Activated T-cell treated with anti-CD3 and anti-CD28 coated beads, Interleukin-2, amount 50 U/mL, for 24 hours (primary cell): Measurements from ENCODE around the gene CARMIL1.
A peak's percentile ranks its signal among the peaks of the same experiment; 100 is the strongest.
"Not testable (repeated sequence)": the region's sequence is repeated elsewhere in the genome, so short reads cannot be mapped to it uniquely, and the experiment has no call there.

Experiments
- DNase-seq: peaks from one replicate; pipeline ENCODE4 v3.0.0-alpha.2; 2020
- H3K27ac Mint-ChIP-seq: 2 replicates; pipeline ENCODE4 v1.8.0; 2020; ENCODE audit warnings: mild to moderate bottlenecking, mixed read lengths
- H3K27me3 Mint-ChIP-seq: 2 replicates; pipeline ENCODE4 v1.8.0; 2020; ENCODE audit warnings: mixed read lengths
- H3K36me3 Mint-ChIP-seq: 2 replicates; pipeline ENCODE4 v1.8.0; 2020; ENCODE audit warnings: low read depth, mixed read lengths
- H3K4me1 Mint-ChIP-seq: 2 replicates; pipeline ENCODE4 v1.8.0; 2020; ENCODE audit warnings: low read depth, mixed read lengths
- H3K4me3 Mint-ChIP-seq: 2 replicates; pipeline ENCODE4 v1.8.0; 2020; ENCODE audit warnings: mild to moderate bottlenecking, moderate library complexity, mixed read lengths
- H3K9me3 Mint-ChIP-seq: 2 replicates; pipeline ENCODE4 v1.8.0; 2020; ENCODE audit warnings: mixed read lengths

The CARMIL1 gene

DNA sequence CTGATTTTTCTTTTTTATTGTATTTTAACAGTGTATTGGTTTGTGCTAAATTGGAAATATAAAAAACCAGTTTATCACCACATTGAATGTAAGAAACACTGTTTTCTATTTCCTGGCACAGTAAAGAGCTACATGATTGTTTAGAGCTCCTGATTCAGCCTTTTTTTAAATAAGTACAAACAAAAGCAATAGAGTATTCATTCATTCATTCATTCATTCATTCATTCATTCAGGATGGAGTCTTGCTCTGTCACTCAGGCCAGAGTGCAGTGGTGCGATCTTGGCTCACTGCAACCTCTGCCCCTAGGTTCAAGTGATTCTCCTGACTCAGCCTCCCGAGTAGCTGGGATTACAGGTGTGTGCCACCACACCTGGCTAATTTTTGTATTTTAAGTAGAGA is 276.0 kb downstream of the CARMIL1 start:
- no peak for DNase-seq
- Mint-ChIP-seq H3K27ac (no peak overlapping the region), H3K27me3 (no peaks in the 10 kb centered on the region), H3K36me3 (no peaks in the 10 kb centered on the region), H3K4me1 (peaks cover 3% of the 10 kb centered on the region), H3K9me3 (no peaks in the 10 kb centered on the region), H3K4me3 (no peak overlapping the region)

GRCh38 chr6:25556516-25556915 is 277.3 kb downstream of the CARMIL1 start:
- peak; percentile 80 for DNase-seq
- Mint-ChIP-seq H3K4me3 (no peak overlapping the region), H3K9me3 (no peaks in the 10 kb centered on the region), H3K27ac (no peak overlapping the region), H3K36me3 (no peaks in the 10 kb centered on the region), H3K27me3 (no peaks in the 10 kb centered on the region), H3K4me1 (peaks cover 3% of the 10 kb centered on the region)

GRCh38 chr6:25558155-25558817 is 279.1 kb downstream of the CARMIL1 start:
- Mint-ChIP-seq H3K4me1 (peaks cover 3% of the 10 kb centered on the region), H3K4me3 (no peak overlapping the region), H3K9me3 (no peaks in the 10 kb centered on the region), H3K27ac (no peak overlapping the region), H3K27me3 (no peaks in the 10 kb centered on the region), H3K36me3 (no peaks in the 10 kb centered on the region)
- DNase-seq = no peak

DNA sequence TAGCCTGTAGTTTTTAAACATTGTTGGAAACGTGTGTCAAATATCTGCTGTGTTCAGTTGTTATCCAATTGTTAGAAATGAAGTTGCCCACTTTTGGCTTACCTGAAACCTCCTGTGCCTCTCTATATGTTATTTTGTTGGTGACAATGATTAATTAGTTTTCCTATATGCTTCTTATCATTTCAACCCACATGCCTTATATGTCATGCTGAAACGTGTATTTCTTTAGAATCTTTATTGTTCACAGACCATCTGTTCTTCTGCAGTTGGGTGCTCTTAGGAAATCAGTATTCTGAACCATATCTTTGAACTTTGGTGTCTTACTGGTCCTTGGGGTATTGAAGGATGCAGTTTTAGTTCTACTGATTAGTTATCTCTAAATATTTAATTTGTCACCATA is 281.7 kb downstream of the CARMIL1 start:
- no peaks in the 10 kb centered on the region for H3K9me3 Mint-ChIP-seq
- H3K36me3 Mint-ChIP-seq = no peaks in the 10 kb centered on the region
- no peaks in the 10 kb centered on the region for H3K27me3 Mint-ChIP-seq
- no peak overlapping the region for H3K27ac Mint-ChIP-seq
- no peak overlapping the region for H3K4me3 Mint-ChIP-seq
- DNase-seq = no peak
- peaks cover 3% of the 10 kb centered on the region for H3K4me1 Mint-ChIP-seq

DNA sequence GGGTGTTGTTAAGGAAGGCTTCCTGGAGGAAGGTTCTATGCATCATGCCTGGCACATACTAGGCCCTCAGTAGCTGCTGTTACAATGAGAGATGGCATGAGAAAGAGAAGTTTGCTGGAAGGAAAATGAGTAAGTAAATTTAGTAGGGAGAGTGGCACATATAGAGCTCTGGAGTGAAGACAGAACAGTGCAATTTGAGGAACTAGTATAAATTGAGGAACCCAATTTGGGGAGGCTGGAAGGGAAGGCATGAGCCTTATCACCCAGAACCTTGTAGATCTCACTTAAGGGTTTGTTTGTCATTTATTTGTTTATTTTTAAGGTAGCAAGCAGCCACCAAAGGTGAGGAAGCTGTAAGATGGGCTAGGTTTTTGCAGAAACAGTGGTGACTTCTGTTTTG is 285.8 kb downstream of the CARMIL1 start:
- Mint-ChIP-seq H3K4me1 (no peaks in the 10 kb centered on the region), H3K4me3 (no peak overlapping the region), H3K27ac (no peak overlapping the region), H3K27me3 (no peaks in the 10 kb centered on the region), H3K9me3 (no peaks in the 10 kb centered on the region), H3K36me3 (no peaks in the 10 kb centered on the region)
- no peak for DNase-seq

DNA sequence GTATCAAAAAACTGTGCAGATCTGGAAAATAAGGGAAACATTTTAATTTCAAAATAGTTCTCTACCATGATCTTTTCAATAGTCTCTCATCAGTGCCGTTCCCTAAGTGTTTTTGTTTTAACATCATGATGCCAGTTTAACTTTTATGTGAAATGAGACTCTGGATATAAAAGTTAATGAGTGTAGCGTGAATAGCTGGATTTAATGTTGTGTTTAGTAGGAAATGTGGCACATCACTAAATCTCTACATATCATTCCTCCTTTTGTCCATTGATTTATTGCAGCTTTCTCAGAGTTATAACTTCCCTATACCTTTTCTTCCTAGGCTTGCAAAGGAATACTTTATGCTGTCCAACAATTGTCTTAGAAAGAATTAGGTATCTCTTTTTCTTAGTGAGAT is 291.4 kb downstream of the CARMIL1 start:
- Mint-ChIP-seq H3K36me3 (no peaks in the 10 kb centered on the region), H3K27me3 (no peaks in the 10 kb centered on the region), H3K9me3 (no peaks in the 10 kb centered on the region), H3K27ac (no peak overlapping the region), H3K4me1 (no peaks in the 10 kb centered on the region), H3K4me3 (no peak overlapping the region)
- DNase-seq = no peak

- Mint-ChIP-seq H3K9me3 (no peaks in the 10 kb centered on the region), H3K4me3 (no peak overlapping the region), H3K36me3 (peaks cover under 1% of the 10 kb centered on the region), H3K27me3 (no peaks in the 10 kb centered on the region), H3K4me1 (peaks cover 12% of the 10 kb centered on the region), H3K27ac (no peak overlapping the region)
- DNase-seq = no peak
Observed at GRCh38 chr6:25576919-25577318, 297.7 kb downstream of the CARMIL1 start.

- no peak overlapping the region for H3K4me3 Mint-ChIP-seq
- DNase-seq = no peak
- peaks cover 12% of the 10 kb centered on the region for H3K4me1 Mint-ChIP-seq
- H3K9me3 Mint-ChIP-seq = no peaks in the 10 kb centered on the region
- peaks cover 3% of the 10 kb centered on the region for H3K36me3 Mint-ChIP-seq
- no peaks in the 10 kb centered on the region for H3K27me3 Mint-ChIP-seq
- H3K27ac Mint-ChIP-seq = no peak overlapping the region
Observed at GRCh38 chr6:25578538-25578937, 299.4 kb downstream of the CARMIL1 start.

GRCh38 chr6:25579391-25579883 is 300.3 kb downstream of the CARMIL1 start:
- Mint-ChIP-seq H3K9me3 (no peaks in the 10 kb centered on the region), H3K27ac (no peak overlapping the region), H3K4me1 (peaks cover 12% of the 10 kb centered on the region), H3K4me3 (no peak overlapping the region), H3K36me3 (peaks cover 3% of the 10 kb centered on the region), H3K27me3 (no peaks in the 10 kb centered on the region)
- DNase-seq = no peak

- H3K27ac Mint-ChIP-seq = peak overlapping the region; percentile 32
- peaks cover 3% of the 10 kb centered on the region for H3K36me3 Mint-ChIP-seq
Observed at GRCh38 chr6:25579902-25580495, 300.8 kb downstream of the CARMIL1 start.

DNA sequence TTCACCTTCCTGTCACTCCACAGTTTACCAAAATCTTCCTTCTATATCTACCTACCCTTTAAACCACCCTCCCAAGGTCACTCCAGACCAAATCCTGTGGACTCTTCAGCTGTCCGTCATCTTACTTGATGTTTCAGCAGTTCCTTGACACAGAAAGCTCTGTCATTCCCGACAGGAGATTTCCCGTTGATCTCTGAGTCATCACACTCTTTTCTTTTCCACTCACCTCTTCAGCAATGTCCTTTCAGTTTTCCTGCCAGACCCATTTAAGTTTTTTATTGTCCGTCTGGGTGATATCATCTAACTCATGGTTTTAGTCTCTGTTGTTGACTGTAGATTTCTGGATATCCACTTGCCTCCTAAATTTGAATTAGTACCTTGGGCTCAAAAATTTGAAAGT is 302.9 kb downstream of the CARMIL1 start:
- Mint-ChIP-seq H3K4me1 (peaks cover 12% of the 10 kb centered on the region), H3K4me3 (no peak overlapping the region), H3K36me3 (peaks cover 3% of the 10 kb centered on the region), H3K27ac (no peak overlapping the region), H3K27me3 (no peaks in the 10 kb centered on the region), H3K9me3 (no peaks in the 10 kb centered on the region)
- DNase-seq = no peak

More at GRCh38 chr6:25579902-25580495, 300.8 kb downstream of the CARMIL1 start:
- Mint-ChIP-seq H3K27me3 (no peaks in the 10 kb centered on the region), H3K4me1 (peaks cover 12% of the 10 kb centered on the region), H3K9me3 (no peaks in the 10 kb centered on the region), H3K4me3 (no peak overlapping the region)
- no peak for DNase-seq

GRCh38 chr6:25583099-25583498 is 303.9 kb downstream of the CARMIL1 start:
- DNase-seq = no peak
- no peaks in the 10 kb centered on the region for H3K27me3 Mint-ChIP-seq
- H3K4me3 Mint-ChIP-seq = no peak overlapping the region
- H3K36me3 Mint-ChIP-seq = peaks cover 3% of the 10 kb centered on the region
- peaks cover 12% of the 10 kb centered on the region for H3K4me1 Mint-ChIP-seq
- H3K27ac Mint-ChIP-seq = no peak overlapping the region
- no peaks in the 10 kb centered on the region for H3K9me3 Mint-ChIP-seq

DNA sequence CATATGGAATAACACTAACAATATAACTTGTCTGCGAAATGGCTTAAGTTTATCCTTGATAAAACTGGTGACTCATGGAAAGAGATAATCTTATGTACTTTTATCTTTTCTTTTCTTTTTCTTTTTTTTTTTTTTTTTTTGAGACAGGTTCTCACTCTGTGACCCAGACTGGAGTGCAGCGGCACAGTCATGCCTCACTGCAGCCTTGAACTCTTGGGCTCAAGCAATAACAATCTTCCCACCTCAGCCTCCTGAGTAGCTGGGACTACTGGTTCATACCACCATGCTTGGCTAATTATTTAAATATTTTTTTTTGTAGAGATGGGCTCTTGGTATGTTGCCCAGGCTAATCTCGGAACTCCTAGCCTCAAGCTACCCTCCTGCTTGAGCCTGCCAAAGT is 304.7 kb downstream of the CARMIL1 start:
- H3K9me3 Mint-ChIP-seq = no peaks in the 10 kb centered on the region
- no peak overlapping the region for H3K4me3 Mint-ChIP-seq
- no peak for DNase-seq
- H3K36me3 Mint-ChIP-seq = peaks cover 3% of the 10 kb centered on the region
- no peaks in the 10 kb centered on the region for H3K27me3 Mint-ChIP-seq
- H3K27ac Mint-ChIP-seq = no peak overlapping the region
- peaks cover 12% of the 10 kb centered on the region for H3K4me1 Mint-ChIP-seq

DNA sequence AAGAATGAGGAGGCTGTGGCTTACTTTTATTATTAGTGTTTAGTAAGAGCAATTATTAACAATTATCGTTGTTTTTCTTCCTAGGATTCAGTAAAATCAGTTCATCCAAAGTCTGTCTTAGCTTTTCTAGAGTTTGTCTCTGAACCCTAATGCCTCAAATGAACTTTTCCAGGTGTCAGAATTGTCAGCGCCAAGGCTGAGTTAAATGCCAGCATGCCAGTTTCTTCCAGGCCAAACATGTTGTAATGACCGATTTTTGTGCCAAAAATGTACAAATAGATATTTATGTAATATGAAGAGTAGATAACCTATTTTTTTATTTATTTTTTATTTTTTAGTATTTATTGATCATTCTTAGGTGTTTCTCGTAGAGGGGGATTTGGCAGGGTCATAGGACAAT is 306.1 kb downstream of the CARMIL1 start:
- Mint-ChIP-seq H3K27me3 (no peaks in the 10 kb centered on the region), H3K9me3 (no peaks in the 10 kb centered on the region), H3K4me1 (peaks cover 4% of the 10 kb centered on the region), H3K27ac (no peak overlapping the region), H3K4me3 (no peak overlapping the region), H3K36me3 (peaks cover 3% of the 10 kb centered on the region)
- no peak for DNase-seq

- not testable (repeated sequence) for H3K27ac Mint-ChIP-seq, DNase-seq, H3K4me3 Mint-ChIP-seq, H3K9me3 Mint-ChIP-seq, H3K4me1 Mint-ChIP-seq, H3K36me3 Mint-ChIP-seq, H3K27me3 Mint-ChIP-seq
Observed at GRCh38 chr6:25586119-25586518, 306.9 kb downstream of the CARMIL1 start.
